Vagina (tissue), 2 donors: Measurements from ENCODE around the gene SNX17. TPM values are rescaled to one million over a fixed set of nuclear protein-coding genes. Genes with fewer than 3 reads are reported as not detected.

Experiments
- DNase-seq, 2 donors: peaks; one replicate each; pipeline ENCODE4 v3.0.0-alpha.2; 2017; ENCODE audit errors: extremely low spot score in 2 of 2
- H3K27ac ChIP-seq: fragments of 200-600 bp; sonication (generic); one replicate; pipeline ENCODE4 v1.5.1; 2019
- H3K27me3 ChIP-seq: fragments of 200-600 bp; sonication (generic); one replicate; pipeline ENCODE4 v1.5.1; 2019
- H3K36me3 ChIP-seq, 2 donors: fragments of 200-600 bp; sonication (generic); one replicate each; pipeline ENCODE4 v1.5.1; 2017 to 2019
- H3K4me1 ChIP-seq: fragments of 200-600 bp; sonication (generic); one replicate; pipeline ENCODE4 v1.5.1; 2019
- H3K4me3 ChIP-seq, 2 donors: fragments of 200-600 bp; sonication (generic); 1 replicate in 1 of 2; 2 replicates in 1 of 2; pipeline ENCODE4 v1.5.1; 2016 to 2019
- H3K9me3 ChIP-seq: fragments of 200-600 bp; sonication (generic); one replicate; pipeline ENCODE4 v1.5.1; 2019
- CTCF ChIP-seq, 3 experiments: fragments of 450-650 bp in 2 of 3; fragments of 200-600 bp in 1 of 3; sonication (generic) in 1 of 3; IDR thresholded peaks; one replicate each; pipeline ENCODE4 v1.5.1; 2017 to 2019; ENCODE audit warnings: antibody characterized with exemption in 3 of 3, mild to moderate bottlenecking in 2 of 3, moderate library complexity in 2 of 3
- POLR2A ChIP-seq, 2 donors: fragments of 450-650 bp; IDR thresholded peaks; one replicate each; pipeline ENCODE4 v1.6.1; 2017; ENCODE audit warnings: antibody characterized with exemption in 2 of 2, mild to moderate bottlenecking in 2 of 2, moderate library complexity in 2 of 2
- POLR2AphosphoS5 ChIP-seq, 2 donors: sonication (generic); formaldehyde crosslinking; IDR thresholded peaks; one replicate each; pipeline ENCODE4 v1.9.0; 2017; ENCODE audit warnings: antibody characterized with exemption in 2 of 2, mild to moderate bottlenecking in 2 of 2, low read depth in 1 of 2; ENCODE audit not compliant: insufficient read depth in 1 of 2
- intact Hi-C: fragments of 100-400 bp; cut with DNase I; formaldehyde crosslinking; loops from one replicate; pipeline ENCODE4 v1.15.1; 2023
- total RNA-seq: library from RNA; depleted of rRNA; stranded (reverse); fragments of >200 nt; gene quantifications from one replicate; pipeline ENCODE4 v1.2.3, GENCODE V29; 2016

Gene SNX17
- 99.2 TPM for total RNA-seq

- H3K4me1 ChIP-seq, result peaks cover 36% of the 10 kb centered on the region
- H3K27ac ChIP-seq, result peak within 1 kb of the TSS; percentile 83
- intact Hi-C loops, result no loop called here
- H3K27me3 ChIP-seq, result no peaks in the 10 kb centered on the region
- no peaks in the 10 kb centered on the region for H3K9me3 ChIP-seq
- peak in 1 of 2 donors; percentile 100 for DNase-seq
- H3K36me3 ChIP-seq, result peaks cover 0 to 55% of the 10 kb centered on the region in 2 donors
- peak within 1 kb of the TSS; percentile 79 to 91 for H3K4me3 ChIP-seq
- peak; percentile 16 to 44 for TF ChIP-seq POLR2A (IDR thresholded peaks at IDR 0.05)
- TF ChIP-seq POLR2AphosphoS5 (IDR thresholded peaks at IDR 0.05; ENCODE audit: insufficient read depth in 1 of 2, low read depth in 1 of 2), result peak; percentile 96 to 99
- TF ChIP-seq CTCF (IDR thresholded peaks at IDR 0.05), result peak; percentile 38 to 86 (median 59)
These were observed at the start of gene SNX17, which contains the start of gene EIF2B4 for GRCh38 chr2:27370026-27370815. SNX17 (plus strand) TSS chr2:27370616; CDS start chr2:27370744, 128 bp downstream. EIF2B4 (minus strand) TSS chr2:27370338; CDS start chr2:27370314, 24 bp downstream.

- no peak overlapping the region for H3K4me3 ChIP-seq
- H3K9me3 ChIP-seq, result no peaks in the 10 kb centered on the region
- H3K36me3 ChIP-seq, result no peaks in the 10 kb centered on the region
- no peak for DNase-seq
- no peak overlapping the region for H3K27ac ChIP-seq
- TF ChIP-seq POLR2AphosphoS5 (IDR thresholded peaks at IDR 0.05; ENCODE audit: insufficient read depth in 1 of 2, low read depth in 1 of 2) (peak; percentile 36 to 46), POLR2A (IDR thresholded peaks at IDR 0.05) (no peak)
- intact Hi-C loops, result no loop called here
- no peaks in the 10 kb centered on the region for H3K27me3 ChIP-seq
- H3K4me1 ChIP-seq, result peaks cover 28% of the 10 kb centered on the region
These were observed 49.4 kb upstream of the SNX17 start for GRCh38 chr2:27320958-27321543.

- Histone ChIP-seq H3K27me3 (no peaks in the 10 kb centered on the region), H3K27ac (peak overlapping the region; percentile 93), H3K4me1 (peaks cover 28% of the 10 kb centered on the region), H3K4me3 (peak overlapping the region; percentile 70 to 90), H3K9me3 (no peaks in the 10 kb centered on the region), H3K36me3 (peaks cover 0 to 12% of the 10 kb centered on the region in 2 donors)
- TF ChIP-seq CTCF (IDR thresholded peaks at IDR 0.05) (no peak), POLR2AphosphoS5 (IDR thresholded peaks at IDR 0.05; ENCODE audit: insufficient read depth in 1 of 2, low read depth in 1 of 2) (no peak), POLR2A (IDR thresholded peaks at IDR 0.05) (no peak)
- DNase-seq, result no peak
- intact Hi-C loops, result no loop called here
These were observed 48.1 kb upstream of the SNX17 start for GRCh38 chr2:27322301-27322765.

GRCh38 chr2:27322766-27323595 lies 47.4 kb upstream of the SNX17 start, which contains the start of gene MPV17:
MPV17 (minus strand) TSS chr2:27323097; CDS start chr2:27322517, 580 bp downstream.
- TF ChIP-seq POLR2A (IDR thresholded peaks at IDR 0.05) (peak in 1 of 2 donors; percentile 77), CTCF (IDR thresholded peaks at IDR 0.05) (no peak), POLR2AphosphoS5 (IDR thresholded peaks at IDR 0.05; ENCODE audit: insufficient read depth in 1 of 2, low read depth in 1 of 2) (peak; percentile 92 to 95)
- H3K4me3 ChIP-seq, result peak within 1 kb of the TSS; percentile 70 to 90
- intact Hi-C loops, result no loop called here
- H3K27ac ChIP-seq, result peak within 1 kb of the TSS; percentile 93
- H3K4me1 ChIP-seq, result peaks cover 28% of the 10 kb centered on the region
- H3K36me3 ChIP-seq, result peaks cover 0 to 19% of the 10 kb centered on the region in 2 donors
- no peaks in the 10 kb centered on the region for H3K9me3 ChIP-seq
- peak in 1 of 2 donors; percentile 93 for DNase-seq
- no peaks in the 10 kb centered on the region for H3K27me3 ChIP-seq
